KMS-11 (cell line): ENCODE measurements around the gene SGTB.
A peak's percentile ranks its signal among the peaks of the same experiment; 100 is the strongest.

Source experiments
- H2AFZ ChIP-seq: fragments of 200-600 bp; sonication (generic); 2 replicates; pipeline ENCODE4 v1.6.1; 2016; ENCODE audit warnings: antibody characterized with exemption, mixed run types, low read depth
- H3K27ac ChIP-seq: fragments of 200-600 bp; sonication (generic); 2 replicates; pipeline ENCODE4 v1.6.1; 2016; ENCODE audit warnings: mild to moderate bottlenecking, mixed run types
- H3K27me3 ChIP-seq: fragments of 200-600 bp; sonication (generic); 2 replicates; pipeline ENCODE4 v1.6.1; 2017; ENCODE audit warnings: mild to moderate bottlenecking, low read depth, mixed run types, moderate library complexity; ENCODE audit not compliant: insufficient read depth
- H3K36me3 ChIP-seq: fragments of 200-600 bp; sonication (generic); 2 replicates; pipeline ENCODE4 v1.6.1; 2017; ENCODE audit warnings: mild to moderate bottlenecking, mixed run types; ENCODE audit not compliant: insufficient read depth
- H3K4me1 ChIP-seq: fragments of 200-600 bp; sonication (generic); 2 replicates; pipeline ENCODE4 v1.6.1; 2016; ENCODE audit warnings: mild to moderate bottlenecking, low read depth, mixed run types; ENCODE audit not compliant: poor library complexity, severe bottlenecking
- H3K4me2 ChIP-seq: fragments of 200-600 bp; sonication (generic); 2 replicates; pipeline ENCODE4 v1.7.0; 2016; ENCODE audit warnings: mild to moderate bottlenecking, mixed run types
- H3K4me3 ChIP-seq: fragments of 200-600 bp; sonication (generic); IDR thresholded peaks from 2 replicates; pipeline ENCODE4 v1.6.1; 2017; ENCODE audit warnings: low read depth, low read length, mixed read lengths; ENCODE audit not compliant: insufficient read depth
- H3K79me2 ChIP-seq: fragments of 200-600 bp; sonication (generic); 2 replicates; pipeline ENCODE4 v1.6.1; 2016; ENCODE audit warnings: low read depth, mixed run types; ENCODE audit not compliant: insufficient read depth
- H3K9ac ChIP-seq: fragments of 200-600 bp; sonication (generic); 2 replicates; pipeline ENCODE4 v1.6.1; 2016; ENCODE audit warnings: mild to moderate bottlenecking, mixed run types
- H4K20me1 ChIP-seq: fragments of 200-600 bp; sonication (generic); 2 replicates; pipeline ENCODE4 v1.6.1; 2016; ENCODE audit warnings: mild to moderate bottlenecking, mixed run types; ENCODE audit not compliant: insufficient read depth
- CTCF ChIP-seq: fragments of 200-600 bp; sonication (generic); conservative IDR thresholded peaks from 2 replicates; pipeline ENCODE4 v1.6.1; 2017; ENCODE audit warnings: low read depth, mild to moderate bottlenecking, antibody characterized with exemption, low read length, moderate library complexity, mixed read lengths

The SGTB gene

GRCh38 chr5:65750938-65751337, 29.0 kb upstream of the SGTB start:
- no peak overlapping the region for H3K4me3 ChIP-seq
- no peak overlapping the region for H3K4me2 ChIP-seq
- no peak overlapping the region for H3K27ac ChIP-seq
- no peaks in the 10 kb centered on the region for H3K27me3 ChIP-seq
- no peaks in the 10 kb centered on the region for H4K20me1 ChIP-seq
- no peak overlapping the region for H3K9ac ChIP-seq
- H2AFZ ChIP-seq, result no peak overlapping the region
- no peaks in the 10 kb centered on the region for H3K36me3 ChIP-seq
- no peaks in the 10 kb centered on the region for H3K4me1 ChIP-seq
- H3K79me2 ChIP-seq, result no peaks in the 10 kb centered on the region
- no peak for TF ChIP-seq CTCF

GRCh38 chr5:65749956-65750355, 28.0 kb upstream of the SGTB start:
- H3K4me2 ChIP-seq, result no peak overlapping the region
- no peak overlapping the region for H3K27ac ChIP-seq
- TF ChIP-seq CTCF, result no peak
- no peaks in the 10 kb centered on the region for H3K36me3 ChIP-seq
- H3K4me1 ChIP-seq, result no peaks in the 10 kb centered on the region
- no peaks in the 10 kb centered on the region for H4K20me1 ChIP-seq
- H3K27me3 ChIP-seq, result no peaks in the 10 kb centered on the region
- no peak overlapping the region for H3K4me3 ChIP-seq
- no peak overlapping the region for H3K9ac ChIP-seq
- no peaks in the 10 kb centered on the region for H3K79me2 ChIP-seq
- H2AFZ ChIP-seq, result no peak overlapping the region

GRCh38 chr5:65749221-65749844, 27.4 kb upstream of the SGTB start:
- no peaks in the 10 kb centered on the region for H3K79me2 ChIP-seq
- no peaks in the 10 kb centered on the region for H4K20me1 ChIP-seq
- H3K27ac ChIP-seq, result no peak overlapping the region
- TF ChIP-seq CTCF, result no peak
- H3K36me3 ChIP-seq, result no peaks in the 10 kb centered on the region
- H3K27me3 ChIP-seq, result no peaks in the 10 kb centered on the region
- no peak overlapping the region for H2AFZ ChIP-seq
- no peak overlapping the region for H3K9ac ChIP-seq
- no peak overlapping the region for H3K4me3 ChIP-seq
- H3K4me1 ChIP-seq, result no peaks in the 10 kb centered on the region
- H3K4me2 ChIP-seq, result no peak overlapping the region

- Histone ChIP-seq H3K4me1 (peaks cover 17% of the 10 kb centered on the region), H2AFZ (no peak overlapping the region), H3K27me3 (no peaks in the 10 kb centered on the region), H3K36me3 (no peaks in the 10 kb centered on the region), H3K4me3 (no peak overlapping the region), H4K20me1 (no peaks in the 10 kb centered on the region), H3K27ac (no peak overlapping the region), H3K9ac (no peak overlapping the region), H3K4me2 (no peak overlapping the region), H3K79me2 (peaks cover 9% of the 10 kb centered on the region; the same call in 1 of the 2 replicates)
- TF ChIP-seq CTCF, result peak; percentile 82
Observed at GRCh38 chr5:65742565-65743231, 20.8 kb upstream of the SGTB start.
